ENCODE measurements around the gene TTLL5. TPM values are rescaled to one million over a fixed set of nuclear protein-coding genes. Genes with fewer than 3 reads are reported as not detected.
A peak's percentile ranks its signal among the peaks of the same experiment; 100 is the strongest.
"Not testable (repeated sequence)": the region's sequence is repeated elsewhere in the genome, so short reads cannot be mapped to it uniquely, and the experiment has no call there.

Gene TTLL5
- total and polyA plus RNA-seq, 2 of the 4 experiments (the other 2 are of a cell fraction): 11.9 to 16.7 TPM

- H4K20me1 ChIP-seq (ENCODE audit: insufficient read depth, low read length); H2BK20ac ChIP-seq (ENCODE audit: low read depth, low read length); H3K18ac ChIP-seq (ENCODE audit: low read depth, low read length); H3K9me1 ChIP-seq (ENCODE audit: insufficient read depth, low read length); H2BK15ac ChIP-seq (ENCODE audit: low read depth, low read length); H3K9me3 ChIP-seq (ENCODE audit: control insufficient read depth, insufficient read depth, low read length); H3K14ac ChIP-seq (replicated peaks; ENCODE audit: low read depth, low read length); H4K8ac ChIP-seq (ENCODE audit: low read depth in 2 of 2, low read length in 2 of 2); in situ Hi-C loops (cut with MboI; ENCODE audit: low sequenced_read_pairs); H2BK120ac ChIP-seq (ENCODE audit: low read depth, low read length); POLR2A ChIA-PET (ENCODE audit: unreplicated experiment); H2AK5ac ChIP-seq (ENCODE audit: low read depth, low read length); H2AK9ac ChIP-seq (replicated peaks; ENCODE audit: low read depth, low read length, poor library complexity); H4K5ac ChIP-seq (ENCODE audit: low read depth, low read length); BruUV-seq (replicated peaks); intact Hi-C loops (cut with micrococcal nuclease); H3K79me1 ChIP-seq (ENCODE audit: low read depth in 1 of 2, low read length in 2 of 2); H3K4me3 ChIP-seq (ENCODE audit: insufficient read depth, low read depth, low read length); H2AFZ ChIP-seq (replicated peaks; ENCODE audit: low read length, poor library complexity); H3K23ac ChIP-seq (ENCODE audit: low read depth, low read length); H3K9ac ChIP-seq (ENCODE audit: low read depth, low read length); H3K27me3 ChIP-seq (ENCODE audit: control insufficient read depth, insufficient read depth, low read length); H3K4me2 ChIP-seq (ENCODE audit: low read depth, low read length); H3K27ac ChIP-seq (ENCODE audit: insufficient read depth, low read length); dilution Hi-C loops (cut with HindIII; ENCODE audit: low sequenced_read_pairs, unreplicated experiment); H3K56ac ChIP-seq (ENCODE audit: extremely low read depth, insufficient read depth, low read length); H3K36me3 ChIP-seq (ENCODE audit: control insufficient read depth, insufficient read depth, low read length); H3K4ac ChIP-seq (ENCODE audit: low read depth, low read length); H4K91ac ChIP-seq (ENCODE audit: insufficient read depth, low read depth, low read length); H2BK5ac ChIP-seq (ENCODE audit: low read depth, low read length, poor library complexity, severe bottlenecking): not testable (repeated sequence)
- no CpG with 5 or more reads among the region's 5 CpGs for WGBS, 2 experiments (ENCODE audit: extremely low coverage in 2 of 2, insufficient read length in 1 of 2)
- CTCF ChIA-PET: interaction anchor here (1.0 kb wide), 1 partner anchor 16 kb away, joined by 4 read pairs; no protein-coding TSS in a partner anchor
- ATAC-seq (ENCODE audit: low read depth) (peak; percentile 29), DNase-seq (peak; percentile 32)
- peaks cover 16% of the 10 kb centered on the region for H3K4me1 ChIP-seq (ENCODE audit: control insufficient read depth, insufficient read depth, low read length)
Observed at GRCh38 chr14:75846694-75847093, 185.6 kb downstream of the TTLL5 start.
